ENCODE measurements around the gene VPS18.

VPS18 gene

DNA sequence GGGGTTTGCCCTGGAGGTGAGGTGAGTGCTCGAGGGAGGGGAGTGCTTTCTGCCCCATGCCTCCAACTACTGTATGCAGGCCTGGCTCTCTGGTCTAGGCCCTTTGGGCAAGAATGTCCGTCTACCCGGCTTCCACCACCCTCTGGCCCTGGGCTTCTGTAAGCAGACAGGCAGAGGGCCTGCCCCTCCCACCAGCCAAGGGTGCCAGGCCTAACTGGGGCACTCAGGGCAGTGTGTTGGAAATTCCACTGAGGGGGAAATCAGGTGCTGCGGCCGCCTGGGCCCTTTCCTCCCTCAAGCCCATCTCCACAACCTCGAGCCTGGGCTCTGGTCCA, 44.3 kb downstream of the VPS18 start:
- DNase-seq = no peak

DNA sequence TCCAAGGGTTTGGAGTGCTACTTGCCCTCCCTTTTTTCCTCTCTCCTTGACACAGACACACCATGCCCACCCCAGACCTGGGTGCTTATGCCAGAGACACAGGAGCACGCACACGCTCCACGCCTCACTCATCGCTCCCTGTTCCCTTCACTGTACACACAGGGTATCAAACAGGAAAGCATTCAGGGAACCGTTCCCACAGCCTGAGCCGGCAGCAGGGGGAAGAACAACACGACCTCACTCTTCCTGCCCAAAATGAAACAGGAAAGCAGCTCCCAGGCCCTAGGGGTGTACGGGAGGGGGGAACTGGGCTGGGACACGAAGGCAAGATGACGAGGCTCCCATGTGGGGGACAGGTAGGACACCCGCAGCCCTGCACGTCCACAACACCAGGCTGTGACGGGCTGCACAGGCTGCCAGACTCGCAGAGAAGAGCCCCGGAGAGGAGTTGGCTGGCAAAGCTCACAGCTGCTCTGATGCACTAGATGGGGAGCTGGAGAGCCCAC, 46.1 kb downstream of the VPS18 start:
- DNase-seq = no peak

DNA sequence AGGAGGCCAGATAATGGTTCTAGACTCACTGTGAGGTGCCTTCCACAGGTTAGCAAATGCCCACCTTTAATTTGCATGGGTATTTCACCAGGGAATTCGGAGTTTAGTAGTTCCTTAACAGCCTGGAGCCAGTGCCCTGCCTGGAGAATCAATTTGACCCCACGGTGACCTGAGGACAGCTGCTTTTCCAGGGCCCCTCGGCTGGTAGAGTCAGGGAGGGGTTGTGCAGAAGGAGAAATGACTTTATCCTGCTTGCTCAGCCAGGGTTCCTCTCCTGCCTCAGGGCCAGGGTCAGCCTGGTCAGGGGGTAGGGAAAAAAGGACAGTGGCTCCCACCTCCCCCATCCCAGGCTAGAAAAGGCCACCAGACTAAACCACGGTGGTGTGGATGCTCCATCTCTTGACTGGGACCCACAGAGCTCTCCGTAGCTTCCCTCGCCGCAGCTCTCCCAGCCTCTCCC, 46.8 kb downstream of the VPS18 start:
- no peak for DNase-seq

- peak; percentile 50 for DNase-seq
These were observed 47.5 kb downstream of the VPS18 start for GRCh38 chr15:40941528-40942336.

GRCh38 chr15:40942337-40942854, 48.1 kb downstream of the VPS18 start:
- DNase-seq = no peak

DNA sequence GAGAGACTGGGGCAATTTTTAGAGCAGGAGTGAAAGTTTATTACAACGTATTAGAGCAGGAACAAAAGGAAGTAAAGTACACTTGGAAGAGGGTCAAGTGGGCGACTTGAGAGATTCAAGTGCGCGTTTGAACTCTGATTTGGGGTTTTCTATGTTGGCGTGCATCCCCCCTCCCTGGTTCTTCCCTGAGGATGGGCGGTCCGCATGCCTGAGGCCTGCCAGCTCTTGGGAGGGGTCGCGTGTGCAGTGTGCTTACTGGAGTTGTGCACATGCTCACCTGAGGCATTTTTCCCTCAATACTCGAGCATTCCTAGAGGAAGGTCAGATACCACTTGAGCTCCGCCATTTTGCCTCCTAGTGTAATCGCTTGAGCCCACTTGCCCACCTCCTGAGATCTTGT, 48.6 kb downstream of the VPS18 start:
- no peak for DNase-seq

GRCh38 chr15:40943764-40944365, 49.6 kb downstream of the VPS18 start:
- no peak for DNase-seq

DNA sequence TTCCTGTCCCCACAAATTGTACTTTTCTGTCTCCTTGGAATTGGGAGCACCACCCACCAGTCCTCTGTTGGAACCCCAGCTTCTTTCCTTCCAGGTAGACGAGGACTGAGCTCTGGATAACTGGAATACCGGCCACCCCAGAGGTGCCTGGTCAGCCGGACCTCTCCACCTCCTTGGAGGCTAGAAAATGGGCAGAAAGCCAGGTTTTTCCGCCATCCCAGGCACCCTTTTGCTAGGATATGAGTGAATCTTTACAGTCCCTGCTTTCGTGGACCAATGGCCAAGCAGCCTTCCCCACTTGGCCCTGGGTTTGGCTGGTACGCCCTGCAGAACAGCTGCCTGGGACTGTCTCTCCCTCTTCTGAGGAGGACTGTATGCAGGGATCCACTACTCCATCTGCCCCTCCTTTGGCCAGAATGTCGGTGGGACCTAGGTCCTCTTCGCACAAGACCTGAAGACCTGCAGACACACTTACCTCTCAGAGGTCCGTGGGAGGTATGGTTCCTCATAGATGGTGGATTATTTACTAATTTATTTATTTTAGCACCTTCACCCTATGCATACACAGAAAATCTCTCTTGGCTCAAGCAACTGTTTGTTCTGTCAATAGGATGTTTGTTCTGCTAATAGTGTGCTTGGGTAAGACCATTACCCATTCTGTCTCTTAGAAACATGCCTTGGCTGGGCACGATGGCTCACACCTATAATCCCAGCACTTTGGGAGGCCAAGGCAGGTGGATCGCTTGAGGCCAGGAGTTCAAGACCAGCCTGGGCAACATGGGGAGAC, 50.5 kb downstream of the VPS18 start:
- no peak for DNase-seq

DNA sequence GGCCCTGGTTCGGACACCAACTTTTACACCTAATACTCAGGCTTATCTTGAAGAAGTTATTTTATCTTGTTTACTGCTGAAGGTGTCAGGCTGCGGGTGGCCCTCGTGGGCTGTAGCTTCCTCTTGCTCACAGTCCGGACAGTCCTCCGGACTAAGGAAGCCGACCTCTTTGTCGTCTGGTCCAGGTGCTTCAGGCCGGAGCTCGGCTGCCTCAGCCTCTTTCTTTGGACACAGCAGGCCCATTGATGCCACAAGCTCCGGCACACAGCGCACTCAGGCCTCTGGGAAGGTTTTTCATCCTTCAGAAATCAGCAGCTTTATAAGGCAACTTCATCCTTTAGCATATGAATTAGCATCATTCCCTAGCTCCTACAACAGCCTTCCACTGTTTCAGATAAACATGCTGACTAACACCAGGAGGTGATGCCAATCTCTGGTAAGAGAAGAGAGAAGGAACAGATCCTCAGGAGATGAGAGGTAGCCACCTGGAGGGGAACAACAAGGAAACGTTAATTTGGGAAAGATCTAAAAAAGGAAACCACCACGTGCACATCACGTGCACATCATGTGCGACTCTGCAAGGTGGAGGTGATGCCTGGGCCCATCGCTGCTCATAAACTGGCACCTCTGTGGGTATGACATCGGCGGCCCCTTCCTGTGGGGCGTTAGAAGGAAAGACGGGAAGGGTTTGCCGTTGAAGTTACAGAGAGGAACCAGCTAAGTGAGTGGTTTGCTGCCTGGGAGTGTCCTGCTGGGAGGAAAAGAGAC, 54.6 kb downstream of the VPS18 start:
- no peak for DNase-seq

DNA sequence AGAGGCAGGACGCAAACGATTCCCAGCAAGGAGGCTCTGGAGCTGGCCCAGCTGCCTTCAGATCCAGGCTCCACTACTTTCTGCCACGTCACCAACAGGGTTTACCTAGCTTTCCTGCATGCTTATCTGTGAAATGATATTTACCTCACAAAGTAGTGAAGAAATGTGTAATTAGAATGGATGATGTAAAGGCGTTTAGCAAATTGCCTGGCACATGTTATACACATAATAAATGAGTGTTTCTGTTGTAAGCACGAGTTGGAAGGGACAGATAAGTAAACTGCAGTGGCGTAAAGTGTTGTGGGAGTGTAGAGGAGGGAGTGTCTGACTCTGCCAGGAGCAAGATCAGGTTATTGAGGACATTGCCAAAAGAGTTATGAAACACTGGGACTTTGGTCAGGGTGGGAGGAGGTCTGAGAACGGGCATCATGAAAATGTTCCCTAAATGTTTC, 55.5 kb downstream of the VPS18 start:
- DNase-seq = no peak

DNA sequence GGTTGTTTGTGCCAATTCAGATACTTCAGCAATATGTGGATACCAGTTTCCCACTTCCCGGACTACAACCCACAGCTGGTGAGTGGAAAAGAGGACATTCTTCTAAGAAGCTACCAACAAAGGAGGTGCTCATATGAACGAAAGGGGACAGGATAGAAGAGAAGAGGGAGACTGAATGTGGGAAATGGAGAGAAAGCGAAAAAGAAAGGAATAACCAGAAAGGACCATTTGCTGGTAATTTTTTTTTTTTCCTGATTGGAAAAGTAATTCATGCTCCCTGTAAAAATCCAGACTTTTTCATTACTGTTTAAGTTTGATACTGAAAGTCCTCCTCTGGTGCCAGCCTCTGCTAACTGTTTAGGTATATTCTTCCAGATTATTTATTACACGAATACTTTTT, 57.5 kb downstream of the VPS18 start:
- DNase-seq = no peak

GRCh38 chr15:40952301-40952900, 58.2 kb downstream of the VPS18 start:
- no peak for DNase-seq

- peak; percentile 90 for DNase-seq
These were observed 58.9 kb downstream of the VPS18 start, which contains the start of gene CHAC1 for GRCh38 chr15:40952901-40953712. Gene CHAC1 (plus strand): TSS chr15:40953471. CDS start chr15:40953584, 113 bp downstream.

Data from activated gamma-delta T cell (primary cell).